ENCODE data around the gene WNT11.

GRCh38 chr11:76212086-76213035, 6.1 kb upstream of the WNT11 start:
- no peak for TF ChIP-seq CTCF (IDR thresholded peaks at IDR 0.05)
- no peak for TF ChIP-seq POLR2A (IDR thresholded peaks at IDR 0.05)

All from adrenal gland (tissue), 5 donors.